ENCODE measurements around the gene SLC7A8.

The SLC7A8 gene

GRCh38 chr14:23169622-23170021, 13.8 kb downstream of the SLC7A8 start:
- Histone ChIP-seq H3K9ac (ENCODE audit: low read length) (no peak overlapping the region), H3K14ac (ENCODE audit: low read length in 2 of 2) (no peak overlapping the region), H3K4ac (ENCODE audit: low read depth in 1 of 2, low read length in 2 of 2) (no peak overlapping the region), H4K91ac (ENCODE audit: low read length) (no peak overlapping the region), H3K27ac (ENCODE audit: low read length, poor library complexity, severe bottlenecking) (no peak overlapping the region), H3K23ac (ENCODE audit: low read length in 2 of 2) (no peak overlapping the region), H4K8ac (ENCODE audit: low read length) (no peak overlapping the region), H3K4me2 (ENCODE audit: low read length, poor library complexity, severe bottlenecking) (no peak overlapping the region), H3K4me3 (ENCODE audit: insufficient read depth in 1 of 2, low read depth in 1 of 2, low read length in 2 of 2) (no peak overlapping the region), H2BK12ac (ENCODE audit: low read length in 2 of 2) (no peak overlapping the region), H2BK15ac (ENCODE audit: low read depth, poor library complexity, severe bottlenecking) (no peak overlapping the region), H3K9me3 (ENCODE audit: control insufficient read depth, low read length) (no peaks in the 10 kb centered on the region), H3K4me1 (ENCODE audit: control insufficient read depth, insufficient read depth, low read depth, low read length) (peaks cover 4% of the 10 kb centered on the region), H3K18ac (ENCODE audit: low read depth in 1 of 2, low read length in 2 of 2) (no peak overlapping the region), H2BK120ac (ENCODE audit: low read depth, low read length) (no peak overlapping the region), H2BK5ac (ENCODE audit: low read depth, low read length, poor library complexity, severe bottlenecking) (no peak overlapping the region), H3K79me1 (replicated peaks; ENCODE audit: low read length, poor library complexity, severe bottlenecking) (no peaks in the 10 kb centered on the region), H2AK5ac (ENCODE audit: low read length, severe bottlenecking) (no peak overlapping the region), H3K27me3 (ENCODE audit: control insufficient read depth in 1 of 2, insufficient read depth in 1 of 2, low read length in 2 of 2) (peaks cover 0 to 8% of the 10 kb centered on the region in 2 experiments), H3K36me3 (ENCODE audit: control insufficient read depth in 1 of 2, insufficient read depth in 2 of 2, low read depth in 1 of 2, low read length in 2 of 2) (peaks cover 0 to 9% of the 10 kb centered on the region in 2 experiments), H2AFZ (ENCODE audit: low read depth, low read length) (no peak overlapping the region)
- 96% methylated on average over 5 of the region's 6 CpGs for WGBS
- no peak for DNase-seq

GRCh38 chr14:23168246-23168645, 15.2 kb downstream of the SLC7A8 start:
- Histone ChIP-seq H3K36me3 (ENCODE audit: control insufficient read depth in 1 of 2, insufficient read depth in 2 of 2, low read depth in 1 of 2, low read length in 2 of 2) (peaks cover 0 to 18% of the 10 kb centered on the region in 2 experiments), H3K27me3 (ENCODE audit: control insufficient read depth in 1 of 2, insufficient read depth in 1 of 2, low read length in 2 of 2) (peaks cover 1 to 8% of the 10 kb centered on the region in 2 experiments), H3K4me3 (ENCODE audit: insufficient read depth in 1 of 2, low read depth in 1 of 2, low read length in 2 of 2) (no peak overlapping the region), H2BK12ac (ENCODE audit: low read length in 2 of 2) (no peak overlapping the region), H2BK15ac (ENCODE audit: low read depth, poor library complexity, severe bottlenecking) (no peak overlapping the region), H3K23ac (ENCODE audit: low read length in 2 of 2) (no peak overlapping the region), H3K4me1 (ENCODE audit: control insufficient read depth, insufficient read depth, low read depth, low read length) (peaks cover 4% of the 10 kb centered on the region), H3K27ac (ENCODE audit: low read length, poor library complexity, severe bottlenecking) (no peak overlapping the region), H3K4ac (ENCODE audit: low read depth in 1 of 2, low read length in 2 of 2) (no peak overlapping the region), H2BK120ac (ENCODE audit: low read depth, low read length) (no peak overlapping the region), H4K91ac (ENCODE audit: low read length) (no peak overlapping the region), H3K18ac (ENCODE audit: low read depth in 1 of 2, low read length in 2 of 2) (no peak overlapping the region), H2AFZ (ENCODE audit: low read depth, low read length) (no peak overlapping the region), H3K14ac (ENCODE audit: low read length in 2 of 2) (no peak overlapping the region), H2AK5ac (ENCODE audit: low read length, severe bottlenecking) (no peak overlapping the region), H4K8ac (ENCODE audit: low read length) (no peak overlapping the region), H2BK5ac (ENCODE audit: low read depth, low read length, poor library complexity, severe bottlenecking) (no peak overlapping the region), H3K4me2 (ENCODE audit: low read length, poor library complexity, severe bottlenecking) (no peak overlapping the region), H3K9ac (ENCODE audit: low read length) (peak overlapping the region; percentile 13), H3K79me1 (replicated peaks; ENCODE audit: low read length, poor library complexity, severe bottlenecking) (no peaks in the 10 kb centered on the region), H3K9me3 (ENCODE audit: control insufficient read depth, low read length) (no peaks in the 10 kb centered on the region)
- WGBS: no CpG with 5 or more reads among the region's 2 CpGs
- DNase-seq: no peak

- H3K23ac ChIP-seq (ENCODE audit: low read length in 2 of 2): no peak overlapping the region
- H3K9me3 ChIP-seq (ENCODE audit: control insufficient read depth, low read length): no peaks in the 10 kb centered on the region
- no peak overlapping the region for H3K18ac ChIP-seq (ENCODE audit: low read depth in 1 of 2, low read length in 2 of 2)
- no peak overlapping the region for H3K14ac ChIP-seq (ENCODE audit: low read length in 2 of 2)
- H2BK15ac ChIP-seq (ENCODE audit: low read depth, poor library complexity, severe bottlenecking): no peak overlapping the region
- no peak overlapping the region for H2AK5ac ChIP-seq (ENCODE audit: low read length, severe bottlenecking)
- H2BK120ac ChIP-seq (ENCODE audit: low read depth, low read length): no peak overlapping the region
- H4K91ac ChIP-seq (ENCODE audit: low read length): no peak overlapping the region
- H4K8ac ChIP-seq (ENCODE audit: low read length): no peak overlapping the region
- H2BK12ac ChIP-seq (ENCODE audit: low read length in 2 of 2): no peak overlapping the region
- H2BK5ac ChIP-seq (ENCODE audit: low read depth, low read length, poor library complexity, severe bottlenecking): no peak overlapping the region
- no peak overlapping the region for H3K27ac ChIP-seq (ENCODE audit: low read length, poor library complexity, severe bottlenecking)
- H3K4me2 ChIP-seq (ENCODE audit: low read length, poor library complexity, severe bottlenecking): no peak overlapping the region
- no peaks in the 10 kb centered on the region for H3K79me1 ChIP-seq (replicated peaks; ENCODE audit: low read length, poor library complexity, severe bottlenecking)
- no peak overlapping the region for H3K4me3 ChIP-seq (ENCODE audit: insufficient read depth in 1 of 2, low read depth in 1 of 2, low read length in 2 of 2)
- 86% methylated on average over 6 of the region's 9 CpGs for WGBS
- no peak overlapping the region for H3K4ac ChIP-seq (ENCODE audit: low read depth in 1 of 2, low read length in 2 of 2)
- no peak overlapping the region for H3K9ac ChIP-seq (ENCODE audit: low read length)
- H3K36me3 ChIP-seq (ENCODE audit: control insufficient read depth in 1 of 2, insufficient read depth in 2 of 2, low read depth in 1 of 2, low read length in 2 of 2): peaks cover 0 to 19% of the 10 kb centered on the region in 2 experiments
- peaks cover 5 to 8% of the 10 kb centered on the region in 2 experiments for H3K27me3 ChIP-seq (ENCODE audit: control insufficient read depth in 1 of 2, insufficient read depth in 1 of 2, low read length in 2 of 2)
- no peak for DNase-seq
- H3K4me1 ChIP-seq (ENCODE audit: control insufficient read depth, insufficient read depth, low read depth, low read length): peaks cover 4% of the 10 kb centered on the region
- H2AFZ ChIP-seq (ENCODE audit: low read depth, low read length): no peak overlapping the region
Measured at GRCh38 chr14:23167116-23167847, 16.2 kb downstream of the SLC7A8 start.

GRCh38 chr14:23164949-23165348, 18.5 kb downstream of the SLC7A8 start:
- no peaks in the 10 kb centered on the region for H3K79me1 ChIP-seq (replicated peaks; ENCODE audit: low read length, poor library complexity, severe bottlenecking)
- H2BK15ac ChIP-seq (ENCODE audit: low read depth, poor library complexity, severe bottlenecking): no peak overlapping the region
- no peak overlapping the region for H3K18ac ChIP-seq (ENCODE audit: low read depth in 1 of 2, low read length in 2 of 2)
- peaks cover 12% of the 10 kb centered on the region for H3K4me1 ChIP-seq (ENCODE audit: control insufficient read depth, insufficient read depth, low read depth, low read length)
- H3K36me3 ChIP-seq (ENCODE audit: control insufficient read depth in 1 of 2, insufficient read depth in 2 of 2, low read depth in 1 of 2, low read length in 2 of 2): peaks cover 0 to 19% of the 10 kb centered on the region in 2 experiments
- no peak overlapping the region for H3K14ac ChIP-seq (ENCODE audit: low read length in 2 of 2)
- no peak overlapping the region for H2BK5ac ChIP-seq (ENCODE audit: low read depth, low read length, poor library complexity, severe bottlenecking)
- no peak overlapping the region for H2BK12ac ChIP-seq (ENCODE audit: low read length in 2 of 2)
- no peak for DNase-seq
- peak overlapping the region; percentile 36 for H4K91ac ChIP-seq (ENCODE audit: low read length)
- no peak overlapping the region for H3K27ac ChIP-seq (ENCODE audit: low read length, poor library complexity, severe bottlenecking)
- H3K9me3 ChIP-seq (ENCODE audit: control insufficient read depth, low read length): no peaks in the 10 kb centered on the region
- no peak overlapping the region for H4K8ac ChIP-seq (ENCODE audit: low read length)
- no peak overlapping the region for H2BK120ac ChIP-seq (ENCODE audit: low read depth, low read length)
- H3K23ac ChIP-seq (ENCODE audit: low read length in 2 of 2): no peak overlapping the region
- WGBS: 91% methylated on average over 3 of the region's 5 CpGs
- H2AK5ac ChIP-seq (ENCODE audit: low read length, severe bottlenecking): no peak overlapping the region
- no peak overlapping the region for H3K4me2 ChIP-seq (ENCODE audit: low read length, poor library complexity, severe bottlenecking)
- H2AFZ ChIP-seq (ENCODE audit: low read depth, low read length): no peak overlapping the region
- no peak overlapping the region for H3K4ac ChIP-seq (ENCODE audit: low read depth in 1 of 2, low read length in 2 of 2)
- no peak overlapping the region for H3K4me3 ChIP-seq (ENCODE audit: insufficient read depth in 1 of 2, low read depth in 1 of 2, low read length in 2 of 2)
- H3K9ac ChIP-seq (ENCODE audit: low read length): no peak overlapping the region
- H3K27me3 ChIP-seq (ENCODE audit: control insufficient read depth in 1 of 2, insufficient read depth in 1 of 2, low read length in 2 of 2): peaks cover 3 to 5% of the 10 kb centered on the region in 2 experiments

Data from mesenchymal stem cell (in vitro differentiated cells and primary cell).